K562 (cell line): ENCODE data around the gene ZFPM1. TPM values are rescaled to one million over a fixed set of nuclear protein-coding genes. Genes with fewer than 3 reads are reported as not detected.

ENCODE experiments used
- ATAC-seq: fragments of 200-7000 bp; cut with Tn5 transposase; 3 replicates; pipeline ENCODE4 v1.9.1; 2020; ENCODE audit warnings: moderate library complexity
- BruUV-seq: library from RNA; stranded (reverse); fragments of 400-500 nt; replicated peaks from 2 replicates; lab custom pipeline; 2021; lab: Mats Ljungman, UMichigan
- CTCF ChIA-PET: fragments of 300-600 bp; formaldehyde crosslinking; extraction: SDS; loops from one replicate; lab custom pipeline; 2021; ENCODE audit warnings: low intra/inter-chr PET ratio; lab: Yijun Ruan, JAX
- POLR2A ChIA-PET: fragments of 300-600, 350-650 bp; sonication (Branson Sonifier 250); formaldehyde crosslinking; extraction: SDS; loops from one replicate; lab custom pipeline; 2021; ENCODE audit warnings: antibody characterized with exemption, inconsistent platforms; lab: Yijun Ruan, JAX
- DNase-seq, 4 experiments: peaks; one replicate each; pipeline versions ENCODE4 v3.0.0 to v3.0.0-alpha.2; 2011 to 2018; ENCODE audit warnings: low spot score in 3 of 4, mixed read lengths in 3 of 4; ENCODE audit errors: extremely low read depth in 1 of 4
- FAIRE-seq: peaks from 2 replicates; lab custom pipeline; 2011; peaks lifted over from hg19 to GRCh38; lab: Jason Lieb, UNC
- H2AFZ ChIP-seq: 2 replicates; pipeline ENCODE4 v1.6.0; 2011; ENCODE audit warnings: low read depth, low read length, control low read depth, inconsistent platforms
- H3K27ac ChIP-seq: fragments of 200-600 bp; 3 replicates; pipeline ENCODE4 v1.8.0; 2011; ENCODE audit warnings: low read depth, mild to moderate bottlenecking, control low read depth, inconsistent platforms, low read length, moderate library complexity, mixed read lengths; ENCODE audit errors: extremely low read depth
- H3K27me3 ChIP-seq, 2 experiments: fragments of 300-600 bp in 1 of 2; 2 replicates in 1 of 2; 3 replicates in 1 of 2; pipeline versions ENCODE4 v1.6.0 to v1.8.0; 2011; ENCODE audit warnings: inconsistent platforms in 2 of 2, low read length in 2 of 2, mild to moderate bottlenecking in 1 of 2, mixed read lengths in 1 of 2, moderate library complexity in 1 of 2; ENCODE audit not compliant: control insufficient read depth in 2 of 2, insufficient read depth in 2 of 2
- H3K36me3 ChIP-seq: fragments of 300-600 bp; 3 replicates; pipeline ENCODE4 v1.8.0; 2011; ENCODE audit warnings: mild to moderate bottlenecking, low read length, inconsistent platforms; ENCODE audit not compliant: control insufficient read depth, insufficient read depth
- H3K4me1 ChIP-seq, 2 experiments: fragments of 200-600 bp in 1 of 2; replicated peaks in 1 of 2; 2 replicates in 1 of 2; 3 replicates in 1 of 2; pipeline versions ENCODE4 v1.5.1 to v1.8.0; 2011; ENCODE audit warnings: inconsistent platforms in 2 of 2, low read length in 2 of 2, mild to moderate bottlenecking in 1 of 2, mixed read lengths in 1 of 2, moderate library complexity in 1 of 2; ENCODE audit not compliant: control insufficient read depth in 2 of 2, insufficient read depth in 2 of 2
- H3K4me2 ChIP-seq: 2 replicates; pipeline ENCODE4 v1.6.1; 2011; ENCODE audit warnings: low read length, control low read depth, inconsistent platforms, mixed read lengths; ENCODE audit not compliant: insufficient read depth
- H3K4me3 ChIP-seq: fragments of 200-600 bp; sonication (generic), shearing (Covaris generic); 2 replicates; pipeline ENCODE4 v1.5.1; 2016; ENCODE audit warnings: control low read depth, inconsistent platforms
- H3K79me2 ChIP-seq: fragments of 200-600 bp; 3 replicates; pipeline ENCODE4 v1.8.0; 2011; ENCODE audit warnings: low read length, inconsistent platforms; ENCODE audit not compliant: control insufficient read depth, insufficient read depth
- H3K9ac ChIP-seq, 2 experiments: 2 replicates each; pipeline versions ENCODE4 v1.6.0 to v1.6.1; 2011; ENCODE audit warnings: low read depth in 2 of 2, low read length in 2 of 2, control low read depth in 1 of 2, inconsistent platforms in 1 of 2, mild to moderate bottlenecking in 1 of 2, mixed read lengths in 1 of 2; ENCODE audit not compliant: insufficient read depth in 1 of 2
- H3K9me1 ChIP-seq: one replicate; pipeline ENCODE4 v1.6.0; 2011; ENCODE audit warnings: inconsistent platforms, mild to moderate bottlenecking, low read length, moderate library complexity; ENCODE audit not compliant: control insufficient read depth, insufficient read depth
- H3K9me3 ChIP-seq: replicated peaks from 2 replicates; pipeline ENCODE4 v1.5.1; 2011; ENCODE audit warnings: low read depth, low read length, inconsistent platforms; ENCODE audit not compliant: control insufficient read depth, insufficient read depth
- H4K20me1 ChIP-seq: replicated peaks from 2 replicates; pipeline ENCODE4 v1.6.1; 2011; ENCODE audit warnings: low read length, inconsistent platforms, mixed read lengths; ENCODE audit not compliant: control insufficient read depth, insufficient read depth
- CREM ChIP-seq: IDR thresholded peaks from 2 replicates; pipeline ENCODE4 v1.6.1; 2014; ENCODE audit warnings: antibody characterized with exemption, low read depth
- GATAD2A ChIP-seq: fragments of 450-650 bp; IDR thresholded peaks from 2 replicates; pipeline ENCODE4 v1.6.1; 2017
- HNRNPL ChIP-seq: fragments of 200-400 bp; formaldehyde crosslinking; IDR thresholded peaks from 2 replicates; pipeline ENCODE4 v1.6.1; 2017; ENCODE audit warnings: low read depth, mild to moderate bottlenecking, low read length
- POLR3A ChIP-seq: IDR thresholded peaks from 2 replicates; pipeline ENCODE4 v1.6.1; 2011; ENCODE audit warnings: borderline replicate concordance, mild to moderate bottlenecking, moderate library complexity; ENCODE audit not compliant: insufficient read length, insufficient read depth; ENCODE audit errors: extremely low read depth
- RBM22 ChIP-seq: fragments of 200-400 bp; formaldehyde crosslinking; IDR thresholded peaks from 2 replicates; pipeline ENCODE4 v1.6.1; 2018; ENCODE audit warnings: low read length, low read depth; ENCODE audit not compliant: poor library complexity, severe bottlenecking
- TCF7L2 ChIP-seq: fragments of 150-350 bp; IDR thresholded peaks from 2 replicates; pipeline ENCODE4 v1.6.1; 2016; ENCODE audit warnings: low read depth, mild to moderate bottlenecking, low read length, moderate library complexity
- WGBS: fragments of 100-300 bp; shearing (Covaris generic); methylation state at CpG from one replicate; pipeline ENCODE4 v1.1.6; 2016; ENCODE audit warnings: low coverage, mixed read lengths; ENCODE audit not compliant: insufficient coverage; ENCODE audit errors: missing lambda C conversion rate; 5-methylcytosine and 5-hydroxymethylcytosine counted together
- in situ Hi-C: fragments of 300-500 bp; cut with MboI; formaldehyde crosslinking; loops from 4 replicates; pipeline ENCODE4 v1.15.0; 2018; ENCODE audit warnings: inconsistent platforms, mixed read lengths
- intact Hi-C: fragments of 100-400 bp; cut with micrococcal nuclease; formaldehyde crosslinking; loops from 2 replicates; pipeline ENCODE4 v1.14.2; 2022
- polyA plus RNA-seq, 8 experiments: library from polyadenylated mRNA; depleted of rRNA in 4 of 8; stranded (reverse) in 5 of 8; unstranded in 3 of 8; fragments of >200 nt; fragmentation: Nextera tagmentation in 2 of 8; fragmentation: Illumina TruSeq in 1 of 8; extraction: Ambion mirVana in 2 of 8; extraction: Trizol in 1 of 8; gene quantifications; 2 replicates each; pipeline versions ENCODE4 v1.2.1 to v1.2.3, GENCODE V29; 2011 to 2014; ENCODE audit warnings: inconsistent platforms in 1 of 8, missing spikeins in 1 of 8
- total RNA-seq, 7 experiments: library from RNA; depleted of rRNA in 6 of 7; stranded (reverse); fragments of >200 nt in 6 of 7; fragmentation: Illumina TruSeq in 2 of 7; extraction: Trizol in 2 of 7; gene quantifications; 2 replicates each; pipeline versions ENCODE4 v1.2.1 to v1.2.3, GENCODE V29; 2011 to 2021; ENCODE audit warnings: low replicate concordance in 1 of 7
- TF ChIP-seq, protein P1 (sequence below): IDR thresholded peaks from 3 replicates; pipeline ENCODE4 v1.6.1; 2011; ENCODE audit warnings: borderline replicate concordance, mild to moderate bottlenecking, moderate library complexity; ENCODE audit not compliant: insufficient read length; ENCODE audit errors: extremely low read depth
- TF ChIP-seq, protein P2 (sequence below): sonication (generic); formaldehyde crosslinking; IDR thresholded peaks from 2 replicates; pipeline ENCODE4 v1.8.1; 2023; ENCODE audit warnings: mild to moderate bottlenecking, missing genetic modification reagents

Gene ZFPM1
- total and polyA plus RNA-seq, 9 of the 15 experiments (the other 6 are each of a cell fraction or from before 2014, with no cell fraction given) = 0.03 to 35.9 (median 1.4) TPM

DNA sequence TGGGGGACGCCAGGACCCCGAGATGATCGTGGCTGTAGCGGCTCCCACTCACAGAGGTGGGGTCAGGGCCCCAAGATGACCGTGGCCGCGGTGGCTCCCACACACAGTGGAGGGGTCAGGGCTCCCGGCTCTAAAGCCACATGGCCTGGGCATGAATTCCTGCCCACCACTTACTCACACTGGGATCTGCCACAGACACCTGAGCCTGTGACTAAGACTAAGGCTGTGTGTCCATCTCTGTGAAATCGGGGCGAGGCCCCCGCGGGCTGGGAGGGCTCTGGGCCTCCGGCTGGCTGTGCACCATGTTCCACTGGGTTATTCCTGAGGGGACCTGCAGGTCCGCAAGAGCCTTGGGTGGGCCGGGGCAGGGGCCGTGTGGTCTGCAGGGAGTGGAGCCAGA is 18.5 kb downstream of the ZFPM1 start:
- no TSS peak for BruUV-seq
- Histone ChIP-seq H3K9ac (peak overlapping the region in 1 of 2 experiments; percentile 31; a peak in 1 of 4 replicates), H3K9me1 (peaks cover 10% of the 10 kb centered on the region), H3K27me3 (no peaks in the 10 kb centered on the region), H2AFZ (no peak overlapping the region), H3K4me3 (no peak overlapping the region), H3K79me2 (peaks cover 96% of the 10 kb centered on the region), H3K4me1 (peaks cover 55 to 99% of the 10 kb centered on the region in 2 experiments), H3K27ac (no peak overlapping the region), H3K9me3 (no peaks in the 10 kb centered on the region), H3K36me3 (peaks cover 55% of the 10 kb centered on the region; the same call in 2 of the 3 replicates), H4K20me1 (peaks cover 80% of the 10 kb centered on the region), H3K4me2 (no peak overlapping the region)
- TF ChIP-seq RBM22 = peak; percentile 27
- no peak for TF ChIP-seq POLR3A
- 72% methylated on average over 14 of the region's 16 CpGs for WGBS
- ATAC-seq (no peak), DNase-seq (no peak), FAIRE-seq (no peak)
- CTCF ChIA-PET = no interaction called here
- in situ Hi-C loops (no loop called here), intact Hi-C loops (no loop called here)
- POLR2A ChIA-PET = interaction anchor here (0.8 to 1.0 kb wide), 2 partner anchors 22 to 25 kb away, joined by 3 to 4 read pairs; no protein-coding TSS in a partner anchor

DNA sequence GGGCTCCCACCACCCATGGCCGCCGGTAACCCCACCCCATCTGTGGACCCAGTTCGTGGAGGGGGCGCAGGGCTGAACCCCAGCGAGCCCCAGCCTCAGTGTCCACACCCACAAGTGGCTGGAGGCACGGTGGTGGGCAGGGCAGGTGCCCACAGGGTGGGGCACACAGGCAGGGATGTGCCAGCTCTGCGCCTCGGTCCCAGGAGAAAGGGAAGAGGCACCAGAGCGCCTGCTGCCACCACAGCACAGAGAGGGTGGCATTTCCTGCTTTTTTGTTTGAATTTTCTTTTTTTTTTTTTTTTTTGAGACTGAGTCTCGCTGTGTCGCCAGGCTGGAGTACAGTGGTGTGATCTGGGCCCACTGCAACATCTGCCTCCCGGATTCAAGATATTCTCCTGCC is 19.0 kb downstream of the ZFPM1 start:
- Histone ChIP-seq H3K4me2 (no peak overlapping the region), H3K79me2 (peaks cover 96% of the 10 kb centered on the region), H2AFZ (no peak overlapping the region), H3K9ac (peak overlapping the region in 1 of 2 experiments; percentile 70; a peak in 2 of 4 replicates), H3K4me3 (no peak overlapping the region), H3K27me3 (no peaks in the 10 kb centered on the region), H3K9me1 (peaks cover 14% of the 10 kb centered on the region), H3K4me1 (peaks cover 50 to 99% of the 10 kb centered on the region in 2 experiments), H4K20me1 (peaks cover 82% of the 10 kb centered on the region), H3K27ac (no peak overlapping the region), H3K36me3 (peaks cover 60% of the 10 kb centered on the region; the same call in 2 of the 3 replicates), H3K9me3 (no peaks in the 10 kb centered on the region)
- intact Hi-C loops (no loop called here), in situ Hi-C loops (no loop called here)
- TF ChIP-seq GATAD2A = no peak
- no peak for TF ChIP-seq TCF7L2
- TF ChIP-seq, protein P1, sequence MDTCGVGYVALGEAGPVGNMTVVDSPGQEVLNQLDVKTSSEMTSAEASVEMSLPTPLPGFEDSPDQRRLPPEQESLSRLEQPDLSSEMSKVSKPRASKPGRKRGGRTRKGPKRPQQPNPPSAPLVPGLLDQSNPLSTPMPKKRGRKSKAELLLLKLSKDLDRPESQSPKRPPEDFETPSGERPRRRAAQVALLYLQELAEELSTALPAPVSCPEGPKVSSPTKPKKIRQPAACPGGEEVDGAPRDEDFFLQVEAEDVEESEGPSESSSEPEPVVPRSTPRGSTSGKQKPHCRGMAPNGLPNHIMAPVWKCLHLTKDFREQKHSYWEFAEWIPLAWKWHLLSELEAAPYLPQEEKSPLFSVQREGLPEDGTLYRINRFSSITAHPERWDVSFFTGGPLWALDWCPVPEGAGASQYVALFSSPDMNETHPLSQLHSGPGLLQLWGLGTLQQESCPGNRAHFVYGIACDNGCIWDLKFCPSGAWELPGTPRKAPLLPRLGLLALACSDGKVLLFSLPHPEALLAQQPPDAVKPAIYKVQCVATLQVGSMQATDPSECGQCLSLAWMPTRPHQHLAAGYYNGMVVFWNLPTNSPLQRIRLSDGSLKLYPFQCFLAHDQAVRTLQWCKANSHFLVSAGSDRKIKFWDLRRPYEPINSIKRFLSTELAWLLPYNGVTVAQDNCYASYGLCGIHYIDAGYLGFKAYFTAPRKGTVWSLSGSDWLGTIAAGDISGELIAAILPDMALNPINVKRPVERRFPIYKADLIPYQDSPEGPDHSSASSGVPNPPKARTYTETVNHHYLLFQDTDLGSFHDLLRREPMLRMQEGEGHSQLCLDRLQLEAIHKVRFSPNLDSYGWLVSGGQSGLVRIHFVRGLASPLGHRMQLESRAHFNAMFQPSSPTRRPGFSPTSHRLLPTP = no peak
- TF ChIP-seq CREM = no peak
- TF ChIP-seq, protein P2, sequence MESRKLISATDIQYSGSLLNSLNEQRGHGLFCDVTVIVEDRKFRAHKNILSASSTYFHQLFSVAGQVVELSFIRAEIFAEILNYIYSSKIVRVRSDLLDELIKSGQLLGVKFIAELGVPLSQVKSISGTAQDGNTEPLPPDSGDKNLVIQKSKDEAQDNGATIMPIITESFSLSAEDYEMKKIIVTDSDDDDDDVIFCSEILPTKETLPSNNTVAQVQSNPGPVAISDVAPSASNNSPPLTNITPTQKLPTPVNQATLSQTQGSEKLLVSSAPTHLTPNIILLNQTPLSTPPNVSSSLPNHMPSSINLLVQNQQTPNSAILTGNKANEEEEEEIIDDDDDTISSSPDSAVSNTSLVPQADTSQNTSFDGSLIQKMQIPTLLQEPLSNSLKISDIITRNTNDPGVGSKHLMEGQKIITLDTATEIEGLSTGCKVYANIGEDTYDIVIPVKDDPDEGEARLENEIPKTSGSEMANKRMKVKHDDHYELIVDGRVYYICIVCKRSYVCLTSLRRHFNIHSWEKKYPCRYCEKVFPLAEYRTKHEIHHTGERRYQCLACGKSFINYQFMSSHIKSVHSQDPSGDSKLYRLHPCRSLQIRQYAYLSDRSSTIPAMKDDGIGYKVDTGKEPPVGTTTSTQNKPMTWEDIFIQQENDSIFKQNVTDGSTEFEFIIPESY (CRISPR knock-in tag) = peak; percentile 24; the same call in 1 of the 2 replicates
- TF ChIP-seq HNRNPL = peak; percentile 48; the same call in 1 of the 2 replicates
- 76% methylated on average over 7 of the region's 12 CpGs for WGBS
- ChIA-PET POLR2A (interaction anchor here (0.6 to 1.0 kb wide), 4 partner anchors 20 to 98 kb away, joined by 3 to 4 read pairs (median 3); partner anchors contain the start of gene ZC3H18), CTCF (no interaction called here)
- ATAC-seq = no peak
- FAIRE-seq = no peak
- no TSS peak for BruUV-seq
- no peak for DNase-seq
